ENCODE measurements around the gene GRID2IP.
A peak's percentile ranks its signal among the peaks of the same experiment; 100 is the strongest.
"Not testable (repeated sequence)": the region's sequence is repeated elsewhere in the genome, so short reads cannot be mapped to it uniquely, and the experiment has no call there.

GRID2IP gene

GRCh38 chr7:6453734-6454133 is 97.5 kb downstream of the GRID2IP start:
- DNase-seq (ENCODE audit: insufficient read length, low spot score) (no peak), FAIRE-seq (no peak)
- TF ChIP-seq, protein P1, sequence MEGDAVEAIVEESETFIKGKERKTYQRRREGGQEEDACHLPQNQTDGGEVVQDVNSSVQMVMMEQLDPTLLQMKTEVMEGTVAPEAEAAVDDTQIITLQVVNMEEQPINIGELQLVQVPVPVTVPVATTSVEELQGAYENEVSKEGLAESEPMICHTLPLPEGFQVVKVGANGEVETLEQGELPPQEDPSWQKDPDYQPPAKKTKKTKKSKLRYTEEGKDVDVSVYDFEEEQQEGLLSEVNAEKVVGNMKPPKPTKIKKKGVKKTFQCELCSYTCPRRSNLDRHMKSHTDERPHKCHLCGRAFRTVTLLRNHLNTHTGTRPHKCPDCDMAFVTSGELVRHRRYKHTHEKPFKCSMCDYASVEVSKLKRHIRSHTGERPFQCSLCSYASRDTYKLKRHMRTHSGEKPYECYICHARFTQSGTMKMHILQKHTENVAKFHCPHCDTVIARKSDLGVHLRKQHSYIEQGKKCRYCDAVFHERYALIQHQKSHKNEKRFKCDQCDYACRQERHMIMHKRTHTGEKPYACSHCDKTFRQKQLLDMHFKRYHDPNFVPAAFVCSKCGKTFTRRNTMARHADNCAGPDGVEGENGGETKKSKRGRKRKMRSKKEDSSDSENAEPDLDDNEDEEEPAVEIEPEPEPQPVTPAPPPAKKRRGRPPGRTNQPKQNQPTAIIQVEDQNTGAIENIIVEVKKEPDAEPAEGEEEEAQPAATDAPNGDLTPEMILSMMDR (IDR thresholded peaks at IDR 0.05; ENCODE audit: insufficient read depth, missing control alignments): no peak

DNA sequence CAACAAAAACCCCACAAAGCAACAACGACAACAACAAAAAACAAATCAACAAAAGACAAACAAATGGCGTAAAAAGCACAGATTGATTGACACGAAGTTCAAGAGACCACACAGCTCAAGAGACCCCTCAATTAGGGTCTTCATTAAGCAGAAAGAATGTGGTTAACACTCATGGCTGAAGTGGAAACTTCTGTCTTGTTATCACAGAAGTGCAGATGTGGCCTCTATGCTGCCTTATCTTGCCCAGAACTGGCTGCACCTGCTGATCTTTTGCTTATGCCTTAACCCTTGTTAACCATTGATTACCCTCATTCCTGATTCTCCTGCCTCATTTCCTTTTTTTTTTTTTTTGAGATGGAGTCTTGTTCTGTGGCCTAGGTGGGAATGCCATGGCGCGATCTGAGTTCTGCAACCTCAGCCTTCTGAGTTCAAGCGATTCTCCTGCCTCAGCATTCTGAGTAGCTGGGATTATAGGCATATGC is 100.0 kb downstream of the GRID2IP start:
- FAIRE-seq: no peak
- DNase-seq (ENCODE audit: insufficient read length, low spot score): no peak
- TF ChIP-seq, protein P1 (IDR thresholded peaks at IDR 0.05; ENCODE audit: insufficient read depth, missing control alignments): no peak

DNA sequence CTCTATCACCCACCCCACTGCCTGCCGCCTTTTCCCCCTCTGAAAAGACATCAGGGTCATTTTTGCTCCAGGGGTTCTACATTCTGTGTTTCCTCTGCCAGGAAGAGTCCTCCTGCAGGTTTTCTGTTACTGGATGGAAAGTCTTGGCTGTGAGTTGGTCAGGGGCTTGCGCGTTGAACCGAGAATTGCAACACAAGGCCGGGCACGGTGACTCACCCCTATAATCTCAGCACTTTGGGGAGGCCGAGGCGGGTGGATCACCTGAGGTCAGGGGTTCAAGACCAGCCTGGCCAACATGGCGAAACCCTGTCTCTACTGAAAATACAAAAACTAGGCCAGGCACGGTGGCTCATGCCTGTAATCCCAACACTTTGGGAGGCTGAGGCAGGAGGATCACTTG is 100.7 kb downstream of the GRID2IP start:
- not testable (repeated sequence) for DNase-seq (ENCODE audit: insufficient read length, low spot score); FAIRE-seq

- not testable (repeated sequence) for FAIRE-seq
These were observed 101.4 kb downstream of the GRID2IP start for GRCh38 chr7:6449884-6450283.

GRCh38 chr7:6448943-6449543 is 102.2 kb downstream of the GRID2IP start:
- no peak for DNase-seq (ENCODE audit: insufficient read length, low spot score)
- TF ChIP-seq, protein P1 (IDR thresholded peaks at IDR 0.05; ENCODE audit: insufficient read depth, missing control alignments): no peak
- FAIRE-seq: no peak

More at GRCh38 chr7:6449884-6450283, 101.4 kb downstream of the GRID2IP start:
- not testable (repeated sequence) for DNase-seq (ENCODE audit: insufficient read length, low spot score)

GRCh38 chr7:6447581-6448199 is 103.6 kb downstream of the GRID2IP start, which contains the start of gene DAGLB:
DAGLB (minus strand) TSS chr7:6447954; CDS start chr7:6447842, 112 bp downstream.
- TF ChIP-seq, protein P1 (IDR thresholded peaks at IDR 0.05; ENCODE audit: insufficient read depth, missing control alignments): no peak

More at GRCh38 chr7:6447581-6448199, 103.6 kb downstream of the GRID2IP start, which contains the start of gene DAGLB:
- DNase-seq (ENCODE audit: insufficient read length, low spot score) (peak; percentile 85), FAIRE-seq (no peak)
